ENCODE results near the gene HDAC4. TPM values are rescaled to one million over a fixed set of nuclear protein-coding genes. Genes with fewer than 3 reads are reported as not detected.

Gene HDAC4
- total RNA-seq, 1 experiment from 2014 or later = 47.6 TPM

DNA sequence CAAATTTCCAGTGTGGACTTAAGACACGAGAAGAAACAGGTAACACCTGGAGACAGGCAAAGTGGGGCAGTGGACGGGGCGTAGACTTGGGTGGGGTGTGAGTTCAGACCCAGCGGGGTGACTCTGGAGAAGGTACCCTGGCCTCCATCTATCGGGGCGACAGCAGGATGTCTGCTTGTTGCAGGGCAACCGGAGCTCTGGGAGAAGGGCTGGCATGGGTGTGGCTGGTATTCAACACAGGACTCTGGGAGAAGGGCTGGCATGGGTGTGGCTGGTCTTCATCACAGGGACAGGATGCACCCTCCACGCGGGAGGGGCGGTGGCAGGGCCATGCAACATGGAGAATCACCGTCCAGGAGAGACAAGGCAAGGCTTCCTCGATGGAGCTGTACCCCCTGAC lies 198.5 kb downstream of the HDAC4 start:
- H3K27me3 ChIP-seq (ENCODE audit: insufficient read depth, low read length) = no peaks in the 10 kb centered on the region
- H3K9ac ChIP-seq (ENCODE audit: low read length) = no peak overlapping the region
- no TSS peak for BruUV-seq (replicated peaks)
- H3K9me3 ChIP-seq (ENCODE audit: control insufficient read depth in 1 of 2, insufficient read depth in 1 of 2, low read depth in 1 of 2, low read length in 2 of 2) = no peaks in the 10 kb centered on the region
- POLR2A ChIA-PET = no interaction called here
- H3K27ac ChIP-seq (ENCODE audit: low read depth, low read length) = no peak overlapping the region
- RAD21 ChIA-PET (ENCODE audit: low non-redundant PET in 1 of 2, low total read pairs in 2 of 2, uncharacterized antibody in 2 of 2, unreplicated experiment in 2 of 2) = no interaction called here
- H3K79me2 ChIP-seq (ENCODE audit: insufficient read depth, low read length) = no peaks in the 10 kb centered on the region; the same call in 1 of the 2 replicates
- peaks cover 0 to 11% of the 10 kb centered on the region in 2 experiments; a peak in 1 of 4 replicates for H3K4me1 ChIP-seq (ENCODE audit: control insufficient read depth in 1 of 2, insufficient read depth in 2 of 2, low read length in 2 of 2)
- H4K20me1 ChIP-seq (ENCODE audit: insufficient read depth) = no peaks in the 10 kb centered on the region
- intact Hi-C loops (cut with micrococcal nuclease) = no loop called here
- TF ChIP-seq EZH2 (IDR thresholded peaks at IDR 0.05) = no peak
- no peak for TF ChIP-seq ZFX (IDR thresholded peaks at IDR 0.05)
- no peak for TF ChIP-seq SRF (IDR thresholded peaks at IDR 0.05; ENCODE audit: low read depth)
- TF ChIP-seq, protein P1, sequence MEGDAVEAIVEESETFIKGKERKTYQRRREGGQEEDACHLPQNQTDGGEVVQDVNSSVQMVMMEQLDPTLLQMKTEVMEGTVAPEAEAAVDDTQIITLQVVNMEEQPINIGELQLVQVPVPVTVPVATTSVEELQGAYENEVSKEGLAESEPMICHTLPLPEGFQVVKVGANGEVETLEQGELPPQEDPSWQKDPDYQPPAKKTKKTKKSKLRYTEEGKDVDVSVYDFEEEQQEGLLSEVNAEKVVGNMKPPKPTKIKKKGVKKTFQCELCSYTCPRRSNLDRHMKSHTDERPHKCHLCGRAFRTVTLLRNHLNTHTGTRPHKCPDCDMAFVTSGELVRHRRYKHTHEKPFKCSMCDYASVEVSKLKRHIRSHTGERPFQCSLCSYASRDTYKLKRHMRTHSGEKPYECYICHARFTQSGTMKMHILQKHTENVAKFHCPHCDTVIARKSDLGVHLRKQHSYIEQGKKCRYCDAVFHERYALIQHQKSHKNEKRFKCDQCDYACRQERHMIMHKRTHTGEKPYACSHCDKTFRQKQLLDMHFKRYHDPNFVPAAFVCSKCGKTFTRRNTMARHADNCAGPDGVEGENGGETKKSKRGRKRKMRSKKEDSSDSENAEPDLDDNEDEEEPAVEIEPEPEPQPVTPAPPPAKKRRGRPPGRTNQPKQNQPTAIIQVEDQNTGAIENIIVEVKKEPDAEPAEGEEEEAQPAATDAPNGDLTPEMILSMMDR (IDR thresholded peaks at IDR 0.05 in 2 of 3, conservative IDR thresholded peaks at IDR 0.05 in 1 of 3; ENCODE audit: borderline replicate concordance in 1 of 3, insufficient read depth in 1 of 3, low read depth in 2 of 3, low read length in 2 of 3) = no peak
- no peak overlapping the region for H3K4me3 ChIP-seq (replicated peaks in 1 of 2; ENCODE audit: low read depth in 1 of 2, low read length in 2 of 2)
- 0 out of 4 replicates have a peak, but pooled peaks cover 0 to 8% of the 10 kb centered on the region in 2 experiments for H3K36me3 ChIP-seq (ENCODE audit: control insufficient read depth in 1 of 2, insufficient read depth in 2 of 2, low read length in 2 of 2)
- H2AFZ ChIP-seq (ENCODE audit: low read depth, low read length, poor library complexity, severe bottlenecking) = no peak overlapping the region
- CTCF ChIA-PET = no interaction called here
- ATAC-seq (0 out of 2 replicates have a peak, but pooled peaks have one; percentile 17), DNase-seq (ENCODE audit: low read depth, low spot score) (no peak)
- H3K9me2 ChIP-seq (ENCODE audit: insufficient read depth) = no peaks in the 10 kb centered on the region
- H3K4me2 ChIP-seq (ENCODE audit: low read length) = no peak overlapping the region

DNA sequence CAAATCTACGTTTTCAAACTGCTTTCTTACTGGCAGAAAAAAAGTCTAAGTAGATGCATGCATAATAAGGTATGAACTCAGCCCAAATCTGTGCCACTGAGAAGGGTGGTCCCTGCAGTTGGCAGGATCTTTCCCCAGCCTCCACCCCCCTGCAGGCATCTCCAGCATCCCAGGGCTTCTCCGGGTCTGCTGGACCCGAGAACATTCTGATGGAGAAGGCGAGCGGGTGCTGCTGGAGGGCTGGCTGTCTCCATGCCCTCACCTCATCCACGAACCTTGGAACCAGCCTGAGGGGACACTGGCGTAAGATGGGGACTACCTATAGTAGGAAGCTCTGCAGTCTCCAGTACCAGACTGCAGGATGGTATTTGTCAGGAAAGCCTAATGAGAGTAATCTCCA lies 198.9 kb downstream of the HDAC4 start:
- BruUV-seq (replicated peaks) = no TSS peak
- Histone ChIP-seq H3K27ac (ENCODE audit: low read depth, low read length) (no peak overlapping the region), H4K20me1 (ENCODE audit: insufficient read depth) (no peaks in the 10 kb centered on the region), H3K79me2 (ENCODE audit: insufficient read depth, low read length) (no peaks in the 10 kb centered on the region; the same call in 1 of the 2 replicates), H3K9me2 (ENCODE audit: insufficient read depth) (no peaks in the 10 kb centered on the region), H3K4me2 (ENCODE audit: low read length) (no peak overlapping the region), H3K27me3 (ENCODE audit: insufficient read depth, low read length) (no peaks in the 10 kb centered on the region), H3K4me1 (ENCODE audit: control insufficient read depth in 1 of 2, insufficient read depth in 2 of 2, low read length in 2 of 2) (peaks cover 0 to 11% of the 10 kb centered on the region in 2 experiments; a peak in 1 of 4 replicates), H3K4me3 (replicated peaks in 1 of 2; ENCODE audit: low read depth in 1 of 2, low read length in 2 of 2) (no peak overlapping the region), H3K9ac (ENCODE audit: low read length) (no peak overlapping the region), H2AFZ (ENCODE audit: low read depth, low read length, poor library complexity, severe bottlenecking) (no peak overlapping the region), H3K36me3 (ENCODE audit: control insufficient read depth in 1 of 2, insufficient read depth in 2 of 2, low read length in 2 of 2) (0 out of 4 replicates have a peak, but pooled peaks cover 0 to 8% of the 10 kb centered on the region in 2 experiments), H3K9me3 (ENCODE audit: control insufficient read depth in 1 of 2, insufficient read depth in 1 of 2, low read depth in 1 of 2, low read length in 2 of 2) (no peaks in the 10 kb centered on the region)
- POLR2A ChIA-PET = no interaction called here
- ATAC-seq = no peak
- intact Hi-C loops (cut with micrococcal nuclease) = no loop called here
- CTCF ChIA-PET = no interaction called here
- RAD21 ChIA-PET (ENCODE audit: low non-redundant PET in 1 of 2, low total read pairs in 2 of 2, uncharacterized antibody in 2 of 2, unreplicated experiment in 2 of 2) = no interaction called here
- no peak for DNase-seq (ENCODE audit: low read depth, low spot score)
- TF ChIP-seq RAD21 (IDR thresholded peaks at IDR 0.05; ENCODE audit: low read depth) = no peak
- no peak for TF ChIP-seq EZH2 (IDR thresholded peaks at IDR 0.05)
- TF ChIP-seq, protein P2, sequence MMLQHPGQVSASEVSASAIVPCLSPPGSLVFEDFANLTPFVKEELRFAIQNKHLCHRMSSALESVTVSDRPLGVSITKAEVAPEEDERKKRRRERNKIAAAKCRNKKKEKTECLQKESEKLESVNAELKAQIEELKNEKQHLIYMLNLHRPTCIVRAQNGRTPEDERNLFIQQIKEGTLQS (IDR thresholded peaks at IDR 0.05) = no peak
- no peak for TF ChIP-seq POLR2A (IDR thresholded peaks at IDR 0.05; ENCODE audit: borderline replicate concordance, extremely low read depth, insufficient read depth, insufficient read length)
- TF ChIP-seq ELF1 (IDR thresholded peaks at IDR 0.05; ENCODE audit: borderline replicate concordance, low read depth) = no peak
- no peak for TF ChIP-seq TCF7L2 (IDR thresholded peaks at IDR 0.05; ENCODE audit: borderline replicate concordance, extremely low read depth, insufficient read depth, insufficient read length)
- TF ChIP-seq EGR1 (IDR thresholded peaks at IDR 0.05; ENCODE audit: low read depth) = no peak
- no peak for TF ChIP-seq SIN3A (IDR thresholded peaks at IDR 0.05; ENCODE audit: low read depth)
- TF ChIP-seq, protein P3, sequence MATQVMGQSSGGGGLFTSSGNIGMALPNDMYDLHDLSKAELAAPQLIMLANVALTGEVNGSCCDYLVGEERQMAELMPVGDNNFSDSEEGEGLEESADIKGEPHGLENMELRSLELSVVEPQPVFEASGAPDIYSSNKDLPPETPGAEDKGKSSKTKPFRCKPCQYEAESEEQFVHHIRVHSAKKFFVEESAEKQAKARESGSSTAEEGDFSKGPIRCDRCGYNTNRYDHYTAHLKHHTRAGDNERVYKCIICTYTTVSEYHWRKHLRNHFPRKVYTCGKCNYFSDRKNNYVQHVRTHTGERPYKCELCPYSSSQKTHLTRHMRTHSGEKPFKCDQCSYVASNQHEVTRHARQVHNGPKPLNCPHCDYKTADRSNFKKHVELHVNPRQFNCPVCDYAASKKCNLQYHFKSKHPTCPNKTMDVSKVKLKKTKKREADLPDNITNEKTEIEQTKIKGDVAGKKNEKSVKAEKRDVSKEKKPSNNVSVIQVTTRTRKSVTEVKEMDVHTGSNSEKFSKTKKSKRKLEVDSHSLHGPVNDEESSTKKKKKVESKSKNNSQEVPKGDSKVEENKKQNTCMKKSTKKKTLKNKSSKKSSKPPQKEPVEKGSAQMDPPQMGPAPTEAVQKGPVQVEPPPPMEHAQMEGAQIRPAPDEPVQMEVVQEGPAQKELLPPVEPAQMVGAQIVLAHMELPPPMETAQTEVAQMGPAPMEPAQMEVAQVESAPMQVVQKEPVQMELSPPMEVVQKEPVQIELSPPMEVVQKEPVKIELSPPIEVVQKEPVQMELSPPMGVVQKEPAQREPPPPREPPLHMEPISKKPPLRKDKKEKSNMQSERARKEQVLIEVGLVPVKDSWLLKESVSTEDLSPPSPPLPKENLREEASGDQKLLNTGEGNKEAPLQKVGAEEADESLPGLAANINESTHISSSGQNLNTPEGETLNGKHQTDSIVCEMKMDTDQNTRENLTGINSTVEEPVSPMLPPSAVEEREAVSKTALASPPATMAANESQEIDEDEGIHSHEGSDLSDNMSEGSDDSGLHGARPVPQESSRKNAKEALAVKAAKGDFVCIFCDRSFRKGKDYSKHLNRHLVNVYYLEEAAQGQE (IDR thresholded peaks at IDR 0.05; ENCODE audit: low read depth) = no peak
- TF ChIP-seq YY1 (IDR thresholded peaks at IDR 0.05; ENCODE audit: extremely low read depth, insufficient replicate concordance, low read depth, low read length) = no peak
- TF ChIP-seq JUND (IDR thresholded peaks at IDR 0.05) = no peak
